Stimulated activated CD4-positive, alpha-beta T cell treated with anti-CD3 and anti-CD28 coated beads, TNF-alpha, amount 100 ng/mL, for 1 hour (primary cell): Measurements from ENCODE around the gene ADCYAP1R1.

Source experiments
- DNase-seq, 3 donors: peaks; one replicate each; pipeline ENCODE4 v3.0.0-alpha.2; 2020; ENCODE audit warnings: low read depth in 3 of 3, low spot score in 1 of 3

The ADCYAP1R1 gene

DNA sequence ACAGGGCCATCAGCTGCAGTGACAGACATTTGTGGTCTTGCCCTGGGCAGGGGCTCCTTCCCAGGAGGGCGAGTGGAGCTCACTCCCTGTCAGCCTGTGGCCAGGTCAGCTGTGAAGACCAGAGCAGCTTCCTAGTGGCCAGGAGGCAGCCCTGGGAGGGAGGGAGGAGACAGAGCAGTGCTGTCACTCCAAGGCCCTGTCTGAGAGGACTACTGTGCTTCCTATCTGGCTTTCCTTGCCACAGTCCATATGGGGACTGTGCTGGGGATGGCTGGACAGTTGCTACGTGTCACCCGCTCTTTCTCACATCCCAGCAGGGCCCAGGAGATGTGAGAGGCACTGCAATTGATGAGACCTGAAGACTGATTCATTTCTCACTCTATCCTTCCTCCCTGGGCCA lies 15.2 kb upstream of the ADCYAP1R1 start:
- no peak for DNase-seq

DNA sequence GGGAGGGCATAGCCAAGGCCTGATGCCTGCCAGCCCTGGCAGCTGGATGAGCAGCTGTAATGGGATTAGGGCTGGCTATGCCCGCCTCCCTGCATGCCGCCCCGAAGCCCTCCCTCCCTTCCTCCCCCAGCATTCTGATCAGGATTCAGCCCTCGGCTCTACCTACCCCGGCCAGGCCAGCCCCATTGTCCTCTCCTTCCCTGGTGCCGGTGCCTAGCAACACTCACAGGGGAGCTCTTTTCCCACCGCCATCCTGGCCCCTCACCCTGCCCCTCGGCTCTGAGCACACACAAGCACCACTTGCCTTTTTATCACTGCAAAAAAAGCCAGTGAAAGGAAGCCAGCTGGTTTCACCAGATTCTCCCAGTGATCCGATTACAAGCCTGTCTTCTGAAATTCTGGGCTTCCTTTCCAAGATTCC lies 9.0 kb upstream of the ADCYAP1R1 start:
- no peak for DNase-seq

DNA sequence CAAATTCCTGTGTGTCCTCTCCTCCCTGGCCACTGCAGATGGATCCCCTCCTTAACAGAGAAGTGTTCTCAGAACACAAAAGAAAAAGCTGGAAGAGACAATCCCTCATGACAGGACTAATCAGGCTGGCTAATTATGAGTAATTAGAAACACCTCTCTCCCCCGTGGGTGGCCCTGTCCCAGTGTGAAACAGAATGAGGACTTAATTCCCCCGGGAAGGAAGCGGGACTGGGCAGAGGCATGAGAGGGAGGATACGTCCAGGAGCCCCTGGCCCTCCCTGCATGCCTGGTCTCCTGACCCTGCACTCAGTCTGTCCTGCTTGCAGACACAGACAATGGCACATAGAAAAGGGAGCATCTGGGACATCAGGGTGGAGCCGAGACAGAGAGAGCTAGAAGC lies 7.6 kb upstream of the ADCYAP1R1 start:
- no peak for DNase-seq

DNA sequence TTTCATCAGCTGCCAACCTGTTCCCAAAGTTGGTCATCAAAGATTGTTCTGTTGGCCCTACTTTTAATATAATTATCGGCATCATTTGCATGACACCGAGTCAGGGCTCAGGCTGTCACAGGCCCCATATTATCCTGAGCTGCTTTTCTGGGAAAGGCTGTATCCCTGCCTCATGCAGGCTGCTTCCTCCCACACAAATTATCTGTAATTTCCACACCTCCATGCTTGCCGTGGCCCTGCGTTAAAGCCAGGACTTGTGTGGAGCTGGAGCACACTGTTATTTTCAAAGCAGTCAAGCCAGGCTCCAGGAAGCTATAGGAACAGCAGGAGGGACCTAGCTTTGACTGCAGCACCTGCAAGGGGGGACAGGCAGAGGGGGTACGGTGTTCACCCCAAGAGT lies 5.4 kb upstream of the ADCYAP1R1 start:
- no peak for DNase-seq

DNA sequence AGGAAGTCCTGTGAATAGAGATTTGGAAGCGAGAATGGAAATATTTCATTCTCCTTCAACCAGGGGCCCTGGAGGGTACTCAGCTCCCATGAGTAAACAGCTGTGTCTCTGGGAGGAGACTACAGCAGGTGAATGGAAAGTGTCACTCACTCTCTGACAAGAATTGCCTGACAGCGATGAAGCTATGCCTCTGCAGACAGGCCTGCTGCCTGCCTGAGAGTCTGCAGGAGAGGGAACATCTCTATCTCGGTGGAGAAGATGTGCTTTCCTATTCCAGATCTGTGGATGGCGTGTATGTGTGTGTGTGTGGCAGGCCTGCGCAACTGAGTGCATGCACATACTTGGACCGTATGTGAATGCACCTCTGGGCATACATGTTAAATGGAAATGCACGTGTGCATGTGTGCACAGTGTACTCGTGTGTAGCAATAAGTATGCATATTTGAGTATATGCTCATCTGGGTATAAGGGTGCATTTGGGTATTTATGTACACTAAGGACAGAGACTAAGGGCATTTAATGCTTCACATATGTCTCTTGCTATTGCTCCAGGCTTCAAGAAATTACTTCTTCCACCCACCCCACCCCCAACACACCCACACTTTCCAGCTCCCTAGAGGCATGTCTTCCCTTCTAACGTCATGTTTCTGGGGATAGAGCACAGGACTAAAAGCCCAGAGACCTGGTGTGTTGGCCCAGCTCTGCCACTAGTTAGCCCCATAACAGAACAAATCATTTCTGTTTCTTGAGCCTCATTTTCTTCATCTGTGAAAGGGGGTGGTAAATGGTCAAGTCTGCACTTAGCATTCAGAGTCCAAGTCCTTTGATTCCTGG lies 4.6 kb upstream of the ADCYAP1R1 start:
- DNase-seq, result no peak

DNA sequence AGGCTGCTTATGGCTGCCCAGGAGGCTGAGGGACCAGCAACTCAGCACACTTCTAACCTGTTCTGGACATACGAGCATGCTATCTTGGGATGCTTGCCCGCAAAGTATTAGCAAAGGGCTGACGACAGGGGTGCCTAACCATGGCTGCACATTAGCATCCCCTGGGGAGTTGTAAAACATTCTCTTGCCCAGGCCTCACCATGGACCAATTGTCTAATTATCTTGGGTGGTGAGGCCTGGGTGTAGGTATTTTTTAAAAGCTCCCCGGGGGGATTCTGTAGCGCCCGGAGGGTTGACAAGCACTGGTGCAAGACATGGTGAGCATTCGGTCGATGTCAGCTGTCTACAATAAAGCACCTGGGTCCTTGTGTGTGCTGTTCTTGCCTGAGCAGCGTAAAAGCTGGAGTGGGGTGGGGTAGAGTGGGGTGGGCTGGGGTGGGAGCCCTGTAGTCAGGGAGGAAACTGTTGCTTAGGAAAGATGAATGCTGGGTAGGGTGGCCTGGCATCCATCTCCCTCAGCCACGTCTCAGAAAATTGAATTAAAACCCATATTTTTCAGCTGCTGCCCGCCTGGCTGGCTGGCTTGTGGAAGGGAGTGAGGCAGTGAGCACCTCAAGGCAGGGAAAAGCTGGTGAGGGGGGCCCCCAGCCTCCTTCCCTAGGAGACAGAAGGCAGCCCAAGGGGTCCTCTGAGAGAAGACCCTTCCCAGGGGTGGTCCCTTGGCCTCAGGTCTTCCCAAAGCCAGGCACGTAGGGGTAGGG lies 2.9 kb upstream of the ADCYAP1R1 start:
- no peak for DNase-seq

DNA sequence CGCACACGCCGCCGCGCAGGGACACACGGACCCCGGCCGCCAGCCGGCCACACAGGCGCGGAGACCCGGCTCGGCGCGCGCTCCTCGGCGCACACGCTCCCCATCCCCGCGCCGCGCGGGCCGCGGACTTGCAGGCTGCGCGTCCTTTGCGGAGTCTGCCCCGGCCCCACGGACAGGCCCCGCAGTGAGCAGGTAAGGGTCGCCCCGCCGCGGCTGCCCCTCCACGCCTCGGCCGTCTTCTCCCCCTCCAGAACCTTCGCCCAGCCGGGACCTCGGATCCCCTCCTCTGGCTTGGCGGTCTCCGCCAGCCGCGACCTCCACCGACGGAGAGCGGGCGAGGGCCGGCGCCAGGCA lies 356 bp downstream of the ADCYAP1R1 start:
- no peak for DNase-seq

DNA sequence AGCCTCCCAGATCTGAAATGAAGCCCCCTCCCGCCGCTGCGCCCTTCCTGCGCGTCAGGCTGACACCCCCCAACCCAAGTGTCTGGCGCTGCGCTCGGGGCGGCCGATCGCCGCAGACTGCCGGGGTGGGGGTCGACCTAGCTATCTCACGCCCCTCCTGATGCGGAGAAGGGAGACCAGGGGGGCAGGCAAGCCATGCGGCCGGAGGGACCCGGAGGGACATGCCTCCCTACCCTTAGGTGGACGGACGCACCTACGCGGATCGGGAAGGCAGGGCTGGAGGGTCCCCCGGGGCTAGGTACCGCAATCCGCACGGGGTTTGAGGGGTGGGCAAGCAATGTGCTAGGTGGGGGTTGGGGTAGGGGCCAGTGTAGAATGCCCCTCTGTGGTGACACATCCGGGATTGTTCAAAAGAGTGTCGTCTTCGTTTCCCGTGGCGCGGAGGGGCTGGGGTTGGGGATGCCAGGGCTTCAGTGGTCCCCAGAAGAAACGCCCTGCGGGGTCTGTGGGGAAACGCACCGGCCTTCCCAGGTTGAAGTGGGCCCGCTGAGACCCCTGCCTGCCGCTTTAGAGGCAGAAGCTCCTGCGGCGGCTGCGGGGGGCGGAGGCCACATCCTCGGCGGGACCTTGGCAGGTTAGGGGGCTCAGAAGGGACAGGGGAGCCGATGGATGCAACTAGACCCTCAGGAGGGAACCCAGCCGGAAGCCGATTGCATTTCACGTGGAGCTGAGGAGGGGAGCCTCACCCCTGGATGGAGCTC lies 913 bp downstream of the ADCYAP1R1 start:
- no peak for DNase-seq

DNA sequence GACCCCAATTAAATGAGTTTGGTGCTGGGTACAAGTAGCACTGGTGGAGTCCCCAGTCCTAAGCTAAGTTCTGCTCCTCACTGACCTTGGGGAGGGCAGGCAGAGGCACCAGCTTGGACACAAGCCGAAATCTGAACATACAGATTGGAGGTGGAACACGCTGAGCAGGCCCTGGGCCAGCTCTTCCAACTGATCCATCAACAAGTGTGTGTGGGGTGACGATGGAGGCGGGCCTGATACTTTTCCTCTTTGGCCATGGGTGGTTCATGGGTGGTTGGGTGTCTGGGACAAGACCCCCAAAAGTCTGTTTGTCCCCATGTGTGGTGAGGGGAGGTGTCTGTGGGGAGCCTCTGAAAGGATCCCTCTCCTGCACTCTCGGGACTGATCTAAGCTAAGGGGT lies 1.9 kb downstream of the ADCYAP1R1 start:
- no peak for DNase-seq

DNA sequence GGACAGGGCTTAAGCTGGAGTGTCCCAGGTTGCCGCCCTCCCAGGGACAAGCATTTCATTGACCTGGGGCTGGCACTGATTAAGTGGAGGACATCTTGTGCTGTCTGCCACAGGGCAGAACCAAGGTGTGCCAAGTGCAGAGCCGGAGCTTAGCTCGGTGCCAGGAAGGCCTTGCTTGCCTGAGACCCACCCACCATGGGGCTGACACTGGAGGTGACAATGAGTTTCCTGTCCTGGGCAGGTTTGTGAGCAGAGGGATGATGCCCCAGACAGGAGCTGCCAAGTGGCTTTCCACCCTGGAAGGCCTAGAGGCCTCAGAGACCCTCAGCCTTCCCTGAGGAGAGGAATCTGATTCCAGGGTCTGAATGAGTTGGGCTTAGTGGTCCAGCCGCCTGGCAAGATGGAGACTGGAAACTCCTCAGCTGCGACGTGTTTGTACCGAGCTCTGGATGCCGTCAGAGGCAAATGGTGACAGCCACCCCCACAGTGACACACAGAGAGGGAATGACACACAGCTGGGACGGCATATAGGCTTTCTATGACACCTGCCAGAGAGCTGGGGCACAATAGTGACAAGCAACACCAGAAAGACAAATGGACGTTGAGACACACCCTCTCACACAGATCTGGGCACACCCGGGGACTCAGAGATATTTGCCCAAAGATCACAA lies 2.6 kb downstream of the ADCYAP1R1 start:
- DNase-seq, result no peak

DNA sequence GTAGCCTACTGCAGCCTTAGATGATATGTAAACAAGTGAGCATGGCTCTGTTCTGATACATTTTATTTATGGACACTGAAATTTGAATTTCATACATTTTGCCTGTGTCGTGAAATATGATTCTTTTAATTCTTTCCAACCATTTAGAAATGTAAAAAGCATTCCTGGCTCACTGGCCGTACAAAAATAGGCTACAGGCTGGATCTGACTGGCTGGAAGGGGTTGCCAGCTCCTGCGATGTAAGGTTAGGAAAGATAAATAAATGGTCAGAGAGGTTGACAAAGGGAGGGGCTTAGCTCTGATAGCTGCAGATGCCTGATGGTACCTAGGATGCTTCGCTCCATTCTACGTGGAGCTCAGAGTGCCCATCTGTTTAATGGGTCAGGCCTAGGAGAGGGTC lies 3.4 kb downstream of the ADCYAP1R1 start:
- DNase-seq, result no peak

DNA sequence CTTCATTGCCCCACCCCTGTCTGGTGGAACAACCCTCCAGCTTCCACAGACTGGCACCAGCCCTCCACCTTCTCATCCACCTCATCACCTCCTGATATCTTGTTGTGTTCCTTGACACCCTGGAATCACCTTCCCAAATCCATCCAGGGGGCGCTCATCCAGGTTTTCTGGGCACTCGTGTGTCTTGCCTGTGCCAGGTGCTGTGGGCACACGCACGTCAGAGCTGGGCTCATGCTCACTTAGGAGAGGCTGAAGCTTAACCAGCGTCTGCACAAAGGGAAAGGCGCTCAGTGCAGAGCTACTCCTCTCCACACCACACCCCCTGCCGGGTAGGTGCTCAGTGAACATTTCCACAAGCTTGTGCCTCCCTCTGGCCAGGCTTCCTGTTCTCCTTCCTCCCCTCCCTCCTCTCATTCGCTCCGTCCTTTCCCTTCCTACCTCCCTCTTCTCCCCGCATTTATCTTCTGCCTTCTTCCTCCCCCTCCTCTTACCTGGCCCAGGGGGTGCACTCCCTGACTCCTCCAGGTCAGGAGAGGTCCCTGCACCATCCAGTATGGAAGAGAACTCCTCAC lies 4.8 kb downstream of the ADCYAP1R1 start:
- DNase-seq, result no peak

DNA sequence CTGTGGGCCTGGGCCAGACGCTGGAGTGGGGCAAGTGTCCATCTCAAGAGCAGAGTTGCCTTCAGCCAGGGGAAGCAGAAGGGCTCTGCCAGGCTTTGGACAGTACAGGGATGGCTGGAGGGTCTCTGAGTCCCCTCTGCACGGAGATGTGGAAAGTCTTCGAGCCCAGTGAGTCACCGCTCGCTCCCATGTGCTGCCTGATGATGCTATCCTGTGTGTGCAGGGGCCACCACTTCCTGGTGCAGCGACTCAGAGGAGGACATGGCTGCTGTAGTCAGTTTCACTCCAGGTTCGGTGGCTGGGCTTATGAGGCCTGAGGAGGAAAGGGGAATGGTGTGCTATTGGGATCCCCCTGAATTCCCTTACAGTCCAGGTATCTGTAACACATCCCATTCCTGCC lies 6.0 kb downstream of the ADCYAP1R1 start:
- DNase-seq, result no peak

DNA sequence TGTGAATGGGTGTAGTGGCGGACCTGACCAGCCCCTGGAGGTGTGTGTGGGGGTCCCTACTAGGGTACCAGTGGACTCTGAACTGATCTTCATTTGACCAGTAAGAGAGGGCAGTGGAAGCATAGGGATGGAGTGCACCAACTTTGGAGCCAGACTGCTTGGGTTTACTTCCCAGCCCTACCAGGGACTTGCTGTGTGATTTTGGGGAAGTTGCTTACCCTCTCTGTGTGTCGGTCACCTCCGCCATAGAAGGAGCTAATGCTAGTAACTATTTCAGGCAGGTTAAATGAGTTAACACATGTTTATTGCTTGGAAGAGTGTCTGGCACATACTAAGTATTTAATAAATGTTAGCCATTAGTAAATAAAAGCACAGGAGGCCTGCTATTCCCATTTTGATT lies 6.6 kb downstream of the ADCYAP1R1 start:
- DNase-seq, result no peak

DNA sequence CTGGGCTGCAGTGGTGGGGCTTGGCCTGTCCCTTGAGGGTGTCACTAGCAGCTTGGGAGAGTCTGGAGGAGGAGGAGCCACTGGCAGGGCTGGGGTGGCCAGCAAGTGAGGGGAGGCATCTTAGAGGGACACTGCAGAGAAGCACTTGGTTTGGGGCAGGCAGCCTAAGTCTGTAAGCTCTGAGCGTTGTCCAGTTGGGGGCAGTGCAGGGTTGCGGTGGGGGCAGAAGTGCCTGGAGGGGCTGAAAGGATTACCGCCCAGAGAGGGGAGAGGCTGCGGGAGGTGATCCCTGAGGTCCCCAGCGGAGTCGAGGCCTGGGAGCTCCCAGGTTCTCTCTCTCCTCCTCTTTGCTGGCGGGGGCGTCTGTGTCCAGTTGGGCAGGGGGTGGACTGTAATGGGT lies 7.4 kb downstream of the ADCYAP1R1 start:
- no peak for DNase-seq

DNA sequence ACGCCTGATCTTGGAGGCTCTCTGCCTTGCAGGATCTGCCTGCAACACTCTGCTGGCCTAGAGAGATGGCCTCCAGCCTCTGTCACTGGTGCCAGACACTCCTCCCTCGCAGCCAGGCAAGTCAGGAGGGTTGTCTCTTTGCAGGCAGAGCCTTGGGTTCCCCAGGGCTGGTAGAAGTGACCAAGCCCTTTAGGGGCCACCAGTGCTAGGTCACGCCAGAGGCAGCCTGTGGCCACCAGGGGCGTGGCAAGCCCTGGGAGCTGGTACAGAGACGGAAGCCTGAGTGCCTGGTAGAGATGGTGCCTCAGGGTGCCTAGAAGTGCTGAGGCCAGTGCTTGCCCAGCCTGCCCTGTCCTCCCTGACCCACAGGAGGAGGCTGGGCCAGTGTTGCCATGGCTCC lies 9.1 kb downstream of the ADCYAP1R1 start:
- DNase-seq, result no peak

DNA sequence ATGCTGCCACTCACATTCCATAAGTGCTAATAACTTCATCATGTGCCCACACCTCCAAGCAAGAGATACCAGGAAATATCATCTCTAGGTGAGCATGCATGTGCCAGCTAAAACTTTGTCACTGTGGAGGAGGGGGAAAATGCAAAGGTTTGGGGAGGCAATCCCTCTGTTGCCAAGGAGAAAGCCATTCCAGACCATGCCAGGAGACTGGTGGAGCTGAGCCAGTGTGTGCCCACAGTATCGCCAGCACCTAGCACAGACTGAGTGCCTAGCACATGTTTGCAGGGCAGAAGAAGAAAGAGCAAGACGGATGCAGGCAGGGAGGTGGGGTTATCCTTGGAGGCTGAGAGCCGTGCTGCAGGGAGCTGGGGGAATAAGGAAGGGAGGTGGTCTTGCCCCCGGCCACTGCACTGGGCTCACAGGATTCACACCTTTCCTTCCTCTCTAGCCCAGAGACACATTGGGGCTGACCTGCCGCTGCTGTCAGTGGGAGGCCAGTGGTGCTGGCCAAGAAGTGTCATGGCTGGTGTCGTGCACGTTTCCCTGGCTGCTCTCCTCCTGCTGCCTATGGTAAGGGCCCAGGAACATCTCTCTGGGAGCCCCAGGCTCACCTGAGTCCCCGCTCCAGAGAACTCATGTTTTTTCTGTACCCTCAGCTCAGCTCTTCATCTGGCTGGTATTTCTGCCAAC lies 10.8 kb downstream of the ADCYAP1R1 start:
- DNase-seq, result no peak

DNA sequence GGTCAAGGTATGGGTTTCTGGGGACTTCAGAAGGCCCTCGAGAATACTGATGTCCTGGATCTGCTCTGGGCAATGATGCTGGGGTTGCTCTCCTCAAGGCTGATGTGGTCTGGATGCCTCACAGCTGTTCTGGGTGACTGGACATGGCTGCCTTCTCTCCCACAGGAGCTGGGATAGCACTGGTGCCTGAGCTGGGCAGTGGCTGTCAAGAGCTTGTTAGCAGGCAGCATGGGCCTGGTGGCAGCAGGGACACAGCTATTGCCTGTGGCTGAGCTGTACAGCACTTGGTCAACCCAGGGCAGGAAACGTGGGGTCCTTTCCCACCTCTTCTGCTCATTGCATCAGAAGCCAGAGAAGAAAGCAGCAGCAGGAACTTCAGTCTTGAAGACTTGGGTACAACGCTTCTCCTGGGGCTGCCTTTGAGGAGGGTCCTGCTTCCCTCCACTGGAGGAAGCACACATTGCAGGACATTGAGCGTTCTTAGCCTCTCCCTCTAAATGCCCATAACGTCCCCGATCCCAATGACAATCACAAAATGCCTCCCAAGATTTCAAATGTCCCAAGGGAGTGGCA lies 13.0 kb downstream of the ADCYAP1R1 start:
- DNase-seq, result no peak

DNA sequence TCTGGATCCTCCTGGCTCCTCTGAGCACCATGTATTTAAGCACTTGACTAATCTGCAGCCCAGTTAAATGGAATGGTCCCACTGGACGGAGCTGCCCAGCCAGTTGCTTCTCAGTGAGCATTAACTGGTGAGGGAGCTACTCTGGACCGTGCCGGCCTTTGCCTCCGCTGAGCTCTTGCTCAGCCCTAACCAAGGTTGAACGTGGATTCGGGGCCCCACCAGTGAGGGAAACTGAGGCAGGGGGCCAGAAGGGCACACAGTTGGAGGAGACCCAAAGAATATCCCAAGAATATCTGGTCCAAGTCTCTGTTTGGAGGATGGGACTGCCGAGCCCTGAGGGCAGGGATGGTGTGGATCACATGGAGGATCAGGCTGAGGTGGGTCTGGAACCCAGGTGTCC lies 13.7 kb downstream of the ADCYAP1R1 start:
- no peak for DNase-seq

DNA sequence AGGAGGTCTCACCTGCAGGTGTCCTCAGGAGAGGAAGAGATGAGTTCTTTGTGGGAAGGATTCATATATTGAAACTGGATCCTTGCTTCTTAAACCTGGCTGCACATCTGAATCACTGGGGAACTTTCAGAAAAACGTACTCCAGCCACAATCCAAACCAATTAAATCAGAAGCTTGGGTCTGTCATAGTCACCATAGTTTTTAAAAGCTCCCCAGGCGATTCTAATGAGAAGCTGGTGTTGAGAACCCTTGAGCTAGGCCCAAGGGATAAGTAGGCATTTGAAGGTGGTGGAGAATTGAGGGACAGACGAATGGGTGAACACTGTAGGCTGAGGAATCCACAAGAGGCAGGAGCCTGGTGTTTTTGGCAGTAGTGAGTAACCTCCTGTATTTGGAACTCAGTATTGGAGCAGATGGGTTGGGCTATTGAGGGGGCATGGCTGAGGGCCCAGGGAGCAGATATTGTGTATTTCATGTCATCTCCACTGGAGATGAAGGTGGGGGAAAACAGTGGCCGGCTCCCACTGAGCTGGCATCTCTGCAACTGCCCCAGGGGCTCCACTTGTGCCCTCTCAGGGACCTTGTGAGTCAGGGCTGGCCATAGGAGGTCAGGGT lies 14.5 kb downstream of the ADCYAP1R1 start:
- no peak for DNase-seq
